GM21529 (cell line): ENCODE results near the gene SYNJ2.

Source experiments
- ATAC-seq: cut with Tn5 transposase; IDR thresholded peaks from one replicate; pipeline ENCODE4 v1.9.1; 2021; ENCODE audit not compliant: unreplicated experiment

The SYNJ2 gene

DNA sequence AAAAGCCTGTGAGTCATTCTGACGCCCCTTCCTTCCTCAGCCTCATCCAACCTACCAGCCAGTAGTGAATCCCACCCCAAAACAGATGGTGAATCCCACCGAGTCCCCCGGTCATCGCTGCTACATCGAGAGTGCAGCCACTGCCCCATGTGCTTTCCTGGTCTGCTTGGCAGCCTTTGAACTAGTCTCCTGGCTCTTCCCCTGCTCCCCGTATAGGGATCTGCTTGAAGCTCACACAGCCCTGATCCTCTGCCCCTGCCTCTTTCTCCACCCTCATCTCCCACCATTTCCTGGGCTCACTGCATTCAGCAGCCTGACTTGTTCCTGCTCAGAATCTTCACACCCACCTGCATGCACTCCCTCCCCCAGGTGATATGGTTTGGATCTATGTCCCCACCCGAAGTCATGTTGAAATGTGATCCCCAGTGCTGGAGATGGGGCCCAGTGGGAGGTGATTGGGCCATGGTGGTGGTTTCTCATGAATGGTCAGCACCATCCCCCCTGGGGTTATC lies 14.6 kb downstream of the SYNJ2 start:
- no peak for ATAC-seq

DNA sequence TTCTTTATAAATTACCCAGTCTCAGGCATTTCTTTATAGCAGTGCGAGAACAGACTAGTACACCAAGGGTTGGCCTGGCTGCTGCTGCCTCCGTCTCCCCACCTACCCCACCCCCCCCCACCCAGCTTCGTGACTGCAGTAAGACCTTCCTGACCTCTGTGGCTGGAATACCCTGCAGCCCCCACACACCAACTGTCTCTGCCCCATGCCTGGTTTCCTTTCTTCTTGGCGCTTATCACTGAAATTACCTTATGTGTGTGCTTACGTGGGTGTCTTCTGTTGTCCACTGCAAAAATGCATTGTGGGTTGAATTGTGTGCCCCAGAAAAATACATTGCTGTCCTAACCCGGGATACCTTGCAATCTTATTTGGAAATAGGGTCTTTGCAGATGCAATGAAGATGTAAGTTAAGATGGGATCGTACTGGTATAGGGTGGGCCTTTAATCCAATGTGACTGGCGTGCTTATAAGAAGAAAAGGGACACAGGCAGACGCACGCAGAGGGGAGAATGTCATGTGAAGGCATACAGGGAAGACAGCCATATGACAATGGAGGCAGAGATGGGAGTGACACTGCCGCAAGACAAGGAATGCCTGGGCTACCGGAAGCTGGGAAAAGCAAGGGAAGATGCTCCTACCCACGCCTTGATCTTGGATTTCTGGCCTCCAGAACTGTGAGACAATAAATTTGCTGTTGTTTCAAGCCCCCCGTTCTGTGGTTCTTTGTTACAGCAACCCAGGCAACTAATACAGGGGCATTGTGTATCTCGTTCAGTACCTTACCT lies 15.4 kb downstream of the SYNJ2 start:
- no peak for ATAC-seq

DNA sequence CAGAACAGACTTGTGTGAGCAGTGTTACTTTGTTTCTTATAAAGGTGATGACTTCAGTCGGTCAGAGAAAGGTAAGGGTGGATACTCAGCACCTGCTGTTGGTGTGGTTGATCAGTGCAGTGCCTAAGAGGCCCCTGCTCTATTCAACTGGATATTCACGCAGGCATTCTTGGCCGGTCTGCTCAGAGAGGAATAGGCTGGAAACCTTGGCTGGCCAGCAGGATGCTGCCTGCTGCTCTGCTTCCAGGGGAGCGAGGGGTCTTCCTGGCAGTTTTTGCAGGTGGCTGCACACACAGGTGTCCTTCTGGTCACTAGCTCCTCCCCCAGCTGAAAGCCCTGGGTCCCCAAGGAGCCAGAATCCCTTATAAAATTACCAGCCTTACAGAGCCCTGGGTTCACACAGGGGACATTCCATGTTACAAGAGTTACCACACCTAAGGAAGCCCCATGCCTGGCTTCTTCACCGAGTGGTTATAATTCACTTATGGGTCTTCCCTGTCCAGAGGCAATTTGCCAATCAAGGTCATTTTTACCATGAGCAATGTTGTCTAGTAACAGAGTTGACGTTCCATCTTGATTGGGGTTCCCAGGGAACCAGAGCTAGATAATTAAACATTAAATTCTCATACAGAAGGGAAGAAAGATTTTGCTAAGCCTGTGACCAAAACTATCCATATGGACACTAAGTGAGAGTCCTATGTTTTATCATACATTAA lies 16.4 kb downstream of the SYNJ2 start:
- ATAC-seq = no peak

GRCh38 chr6:157998707-157999167 lies 17.1 kb downstream of the SYNJ2 start:
- ATAC-seq = no peak

GRCh38 chr6:157999168-158000051 lies 17.7 kb downstream of the SYNJ2 start:
- ATAC-seq = no peak

DNA sequence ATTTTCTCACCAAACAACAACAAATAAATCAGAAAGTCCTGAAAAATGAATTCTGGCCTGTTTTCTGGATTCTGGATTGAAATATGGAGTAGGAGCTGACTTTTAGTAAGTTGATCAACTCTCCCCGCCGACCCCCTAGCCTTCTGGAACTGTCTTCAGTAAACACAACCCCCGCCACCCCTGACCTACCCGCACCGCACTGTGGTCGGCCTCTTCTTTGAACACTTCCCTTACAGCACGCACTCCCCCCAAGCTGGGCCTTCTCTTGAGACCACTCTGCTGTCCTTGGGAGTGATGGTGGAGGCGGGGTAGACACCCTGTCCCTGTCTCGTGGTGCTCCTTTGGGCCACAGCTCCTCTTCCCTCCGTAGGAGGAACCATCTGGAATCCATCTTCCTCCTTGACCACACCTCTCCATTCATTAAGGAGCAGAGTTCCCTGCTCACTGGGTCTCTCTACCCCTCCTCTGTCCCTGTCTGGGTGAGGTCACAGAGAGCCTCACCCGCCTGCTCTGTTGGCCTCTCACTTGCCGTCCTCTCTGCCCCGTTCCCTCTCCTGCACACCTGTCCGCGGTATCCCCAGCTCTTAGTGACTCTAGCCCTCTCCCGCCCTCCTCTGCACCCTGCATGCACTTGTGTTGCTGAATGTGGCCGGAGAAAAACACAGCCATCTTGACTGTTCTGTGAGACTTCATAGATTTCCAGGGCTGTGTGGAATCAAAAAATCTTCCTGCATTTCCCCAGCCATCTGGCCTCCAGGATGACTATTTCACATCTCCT lies 19.1 kb downstream of the SYNJ2 start:
- no peak for ATAC-seq

- no peak for ATAC-seq
Measured at GRCh38 chr6:158002249-158002950, 20.7 kb downstream of the SYNJ2 start.

- ATAC-seq = no peak
Measured at GRCh38 chr6:158002951-158003853, 21.5 kb downstream of the SYNJ2 start.

DNA sequence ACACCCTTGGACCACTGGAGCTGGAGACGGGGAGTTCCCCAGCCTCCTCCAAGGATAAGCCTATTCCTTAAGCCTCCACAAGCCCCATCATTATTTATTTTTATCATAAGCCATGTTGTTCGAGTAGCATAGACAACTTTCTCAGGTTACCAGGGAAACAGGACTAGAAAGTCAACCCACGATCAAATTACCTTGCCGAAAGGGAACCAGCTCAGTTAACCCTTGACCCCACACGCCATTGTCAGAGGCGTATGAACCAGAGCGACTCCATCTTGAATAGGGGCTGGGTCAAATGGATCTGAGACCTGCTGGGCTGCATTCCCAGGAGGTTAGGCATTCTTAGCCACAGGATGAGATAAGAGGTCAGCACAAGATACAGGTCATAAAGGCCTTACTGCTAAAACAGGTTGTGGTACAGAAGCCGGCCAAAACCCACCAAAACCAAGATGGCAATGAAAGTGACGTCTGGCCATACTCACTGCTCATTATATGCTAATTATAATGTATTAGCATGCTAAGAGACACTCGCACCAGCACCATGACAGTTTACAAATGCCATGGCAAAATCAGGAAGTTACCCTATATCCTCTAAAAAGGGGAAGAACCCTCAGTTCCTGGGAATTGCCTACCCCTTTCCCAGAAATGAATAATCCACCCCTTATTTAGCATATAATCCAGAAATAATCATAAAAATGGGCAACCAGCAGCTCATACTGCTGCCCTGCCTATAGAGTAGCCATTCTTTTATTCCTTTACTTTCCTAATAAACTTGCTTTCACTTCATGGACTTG lies 22.4 kb downstream of the SYNJ2 start:
- no peak for ATAC-seq

GRCh38 chr6:158004701-158005095 lies 23.0 kb downstream of the SYNJ2 start:
- no peak for ATAC-seq

- no peak for ATAC-seq
Measured at GRCh38 chr6:158005626-158006180, 24.0 kb downstream of the SYNJ2 start.

DNA sequence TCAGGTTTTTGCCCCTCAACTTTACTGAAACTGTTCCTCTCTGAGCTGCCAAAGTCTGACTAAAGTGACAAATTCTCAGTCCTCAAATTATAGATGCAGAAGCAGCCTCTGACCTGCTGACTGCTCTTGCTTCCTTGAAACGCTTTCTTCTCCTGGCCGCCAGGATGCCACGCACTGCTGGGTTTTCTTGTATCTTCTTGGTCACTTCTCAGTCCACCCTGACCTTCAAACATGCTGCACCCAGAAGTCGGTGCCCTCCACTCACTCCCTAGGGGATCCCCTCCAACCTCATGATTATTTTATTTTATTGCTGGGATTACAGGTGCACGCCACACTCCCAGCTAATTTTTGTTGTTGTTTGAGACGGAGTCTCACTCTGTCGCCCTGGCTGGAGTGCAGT lies 24.7 kb downstream of the SYNJ2 start:
- no peak for ATAC-seq

GRCh38 chr6:158006821-158007570 lies 25.3 kb downstream of the SYNJ2 start:
- ATAC-seq = no peak

DNA sequence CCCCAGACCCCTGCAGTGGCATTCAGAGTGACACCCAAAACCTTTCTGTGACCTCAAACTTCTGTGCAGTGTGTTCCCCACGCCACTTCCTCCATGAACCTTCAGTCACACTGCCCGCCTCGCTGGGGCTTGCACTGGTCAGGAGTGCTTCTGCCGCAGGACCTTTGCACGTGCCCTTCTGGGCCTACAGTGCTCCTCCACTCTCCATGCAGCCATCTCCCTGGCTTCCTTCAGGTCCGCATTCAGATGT lies 27.1 kb downstream of the SYNJ2 start:
- ATAC-seq = no peak

DNA sequence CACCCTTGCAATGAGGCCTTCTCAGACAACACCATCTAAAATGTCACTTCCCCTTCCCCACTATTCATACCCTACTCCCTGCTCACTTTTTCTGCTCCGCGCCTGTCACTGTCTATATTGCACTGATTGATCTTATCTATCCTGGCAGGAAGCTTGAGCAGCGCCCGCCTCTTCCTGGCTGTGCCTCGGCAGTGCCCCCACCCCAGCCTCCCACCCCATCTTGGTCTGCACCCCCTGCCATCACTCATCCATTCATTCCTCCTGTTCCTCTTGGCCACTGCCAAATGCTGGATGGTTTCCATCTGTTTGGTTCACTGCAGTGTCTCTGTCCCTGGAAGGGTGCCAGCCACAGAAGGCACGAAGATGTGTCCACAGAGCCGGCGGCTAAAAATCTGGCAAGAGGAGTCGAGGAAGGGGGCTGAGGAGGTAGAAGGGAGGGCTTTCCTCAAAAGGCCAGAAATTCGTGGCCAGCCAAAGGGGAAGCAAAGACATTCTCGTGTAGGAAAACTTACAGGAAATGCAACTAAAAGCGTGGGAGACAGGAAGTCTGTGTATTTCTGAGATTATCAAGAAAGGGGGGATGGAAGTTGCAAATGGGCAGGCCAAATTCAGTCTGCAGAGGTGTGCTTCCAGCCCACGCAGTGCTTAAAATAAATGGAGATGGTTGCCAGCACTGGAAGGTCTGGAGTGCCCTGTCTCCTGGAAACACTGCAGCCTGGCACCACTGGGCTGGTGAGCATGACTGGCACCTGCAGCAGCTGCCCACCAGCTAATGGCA lies 27.6 kb downstream of the SYNJ2 start:
- ATAC-seq = no peak

- ATAC-seq = no peak
Measured at GRCh38 chr6:158009935-158010585, 28.4 kb downstream of the SYNJ2 start.
